AG10803 (cell line): ENCODE data around the gene RPS6KA5.

Experiments
- DNase-seq: peaks from one replicate; pipeline ENCODE4 v3.0.0; 2010; ENCODE audit warnings: low read depth
- H3K4me3 ChIP-seq: 2 replicates; pipeline ENCODE4 v1.5.1; 2011; ENCODE audit warnings: mild to moderate bottlenecking, low read length, control low read depth
- CTCF ChIP-seq: conservative IDR thresholded peaks from 2 replicates; pipeline ENCODE4 v1.5.1; 2011; ENCODE audit warnings: mild to moderate bottlenecking, low read length, control low read depth, inconsistent platforms

RPS6KA5 gene

GRCh38 chr14:91056361-91056760 lies 4.1 kb downstream of the RPS6KA5 start:
- no peak for TF ChIP-seq CTCF
- no peak for DNase-seq
- H3K4me3 ChIP-seq, result no peak overlapping the region

- no peak overlapping the region for H3K4me3 ChIP-seq
- no peak for TF ChIP-seq CTCF
- no peak for DNase-seq
Measured at GRCh38 chr14:91055016-91055415, 5.4 kb downstream of the RPS6KA5 start.

- TF ChIP-seq CTCF, result no peak
- no peak for DNase-seq
- no peak overlapping the region for H3K4me3 ChIP-seq
Measured at GRCh38 chr14:91048676-91049075, 11.8 kb downstream of the RPS6KA5 start.

- no peak for TF ChIP-seq CTCF
- no peak overlapping the region for H3K4me3 ChIP-seq
- no peak for DNase-seq
Measured at GRCh38 chr14:91048265-91048664, 12.2 kb downstream of the RPS6KA5 start.

GRCh38 chr14:91047174-91047753 lies 13.2 kb downstream of the RPS6KA5 start:
- DNase-seq, result no peak
- no peak for TF ChIP-seq CTCF
- no peak overlapping the region for H3K4me3 ChIP-seq

- DNase-seq, result no peak
- H3K4me3 ChIP-seq, result no peak overlapping the region
- TF ChIP-seq CTCF, result no peak
Measured at GRCh38 chr14:91046488-91047072, 13.9 kb downstream of the RPS6KA5 start.

- no peak overlapping the region for H3K4me3 ChIP-seq
- no peak for TF ChIP-seq CTCF
- DNase-seq, result no peak
Measured at GRCh38 chr14:91041450-91041849, 19.0 kb downstream of the RPS6KA5 start.
